Measurements from ENCODE around the gene ABCC11. TPM values are rescaled to one million over a fixed set of nuclear protein-coding genes. Genes with fewer than 3 reads are reported as not detected.
A peak's percentile ranks its signal among the peaks of the same experiment; 100 is the strongest.

The ABCC11 gene
- polyA plus RNA-seq, 2 of the 4 experiments (the other 2 are of a cell fraction): 0.19 to 0.21 TPM

DNA sequence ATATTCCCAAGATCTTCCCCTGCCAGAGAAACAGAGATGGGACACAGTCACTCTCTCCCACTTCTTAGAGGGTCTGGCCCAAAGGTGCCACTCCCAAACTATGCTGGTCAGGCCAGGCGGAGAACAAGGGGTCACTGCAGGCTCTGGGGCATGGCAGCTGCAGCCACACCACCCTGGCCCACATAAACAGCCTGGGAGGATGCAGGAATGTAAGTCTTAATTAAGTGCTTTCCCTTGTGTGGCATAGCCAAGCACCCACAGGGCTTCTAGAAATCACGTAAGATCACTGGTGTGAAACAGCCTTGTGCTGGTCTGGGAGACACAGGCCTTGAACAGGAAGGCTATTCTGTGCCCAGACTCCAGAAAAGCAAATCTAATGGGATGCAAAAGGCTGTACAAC lies 123.1 kb downstream of the ABCC11 start:
- ChIA-PET CTCF (interaction anchor here (0.9 to 2.6 kb wide), 7 partner anchors 9 to 982 kb away, joined by 3 to 9 read pairs (median 4); no protein-coding TSS in a partner anchor), POLR2A (interaction anchor here (0.5 kb wide), 1 partner anchor 34 kb away, joined by 3 read pairs; no protein-coding TSS in a partner anchor)
- DNase-seq (ENCODE audit: low read depth in 1 of 2, low spot score in 1 of 2) (no peak), ATAC-seq (no peak), FAIRE-seq (no peak)
- no peaks in the 10 kb centered on the region for H3K9me3 ChIP-seq
- 100% methylated on average over 2 of the region's 2 CpGs for WGBS (ENCODE audit: missing lambda C conversion rate)
- H3K4me2 ChIP-seq: peak overlapping the region; percentile 67; the same call in 2 of the 3 replicates
- peaks cover 63% of the 10 kb centered on the region for H3K4me1 ChIP-seq
- H3K27ac ChIP-seq: peak overlapping the region; percentile 89 to 90
- no peak for TF ChIP-seq ZSCAN20 (CRISPR knock-in tag; IDR thresholded peaks at IDR 0.05)
- TF ChIP-seq SREBF2 (IDR thresholded peaks at IDR 0.05): no peak
- TF ChIP-seq NFE2L2 (conservative IDR thresholded peaks at IDR 0.05; ENCODE audit: low read length): no peak
- TF ChIP-seq, protein P1, sequence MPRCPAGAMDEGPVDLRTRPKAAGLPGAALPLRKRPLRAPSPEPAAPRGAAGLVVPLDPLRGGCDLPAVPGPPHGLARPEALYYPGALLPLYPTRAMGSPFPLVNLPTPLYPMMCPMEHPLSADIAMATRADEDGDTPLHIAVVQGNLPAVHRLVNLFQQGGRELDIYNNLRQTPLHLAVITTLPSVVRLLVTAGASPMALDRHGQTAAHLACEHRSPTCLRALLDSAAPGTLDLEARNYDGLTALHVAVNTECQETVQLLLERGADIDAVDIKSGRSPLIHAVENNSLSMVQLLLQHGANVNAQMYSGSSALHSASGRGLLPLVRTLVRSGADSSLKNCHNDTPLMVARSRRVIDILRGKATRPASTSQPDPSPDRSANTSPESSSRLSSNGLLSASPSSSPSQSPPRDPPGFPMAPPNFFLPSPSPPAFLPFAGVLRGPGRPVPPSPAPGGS (IDR thresholded peaks at IDR 0.05): no peak
- no peak for TF ChIP-seq PBX3 (IDR thresholded peaks at IDR 0.05)
- no peak for TF ChIP-seq HOXA7 (CRISPR knock-in tag; IDR thresholded peaks at IDR 0.05)
- TF ChIP-seq CBX2 (IDR thresholded peaks at IDR 0.05; ENCODE audit: borderline replicate concordance, low read depth): no peak
- no peak for TF ChIP-seq GATA3 (IDR thresholded peaks at IDR 0.05; ENCODE audit: borderline replicate concordance)
- no peak for TF ChIP-seq TFCP2L1 (CRISPR knock-in tag; IDR thresholded peaks at IDR 0.05)
- no peak for TF ChIP-seq RAD21 (conservative IDR thresholded peaks at IDR 0.05 in 1 of 2, IDR thresholded peaks at IDR 0.05 in 1 of 2)
- no peak for TF ChIP-seq RARB (CRISPR knock-in tag; IDR thresholded peaks at IDR 0.05)
- TF ChIP-seq KDM5A (IDR thresholded peaks at IDR 0.05): no peak
- TF ChIP-seq E2F6 (IDR thresholded peaks at IDR 0.05; ENCODE audit: borderline replicate concordance, low read depth): no peak
- TF ChIP-seq, protein P2, sequence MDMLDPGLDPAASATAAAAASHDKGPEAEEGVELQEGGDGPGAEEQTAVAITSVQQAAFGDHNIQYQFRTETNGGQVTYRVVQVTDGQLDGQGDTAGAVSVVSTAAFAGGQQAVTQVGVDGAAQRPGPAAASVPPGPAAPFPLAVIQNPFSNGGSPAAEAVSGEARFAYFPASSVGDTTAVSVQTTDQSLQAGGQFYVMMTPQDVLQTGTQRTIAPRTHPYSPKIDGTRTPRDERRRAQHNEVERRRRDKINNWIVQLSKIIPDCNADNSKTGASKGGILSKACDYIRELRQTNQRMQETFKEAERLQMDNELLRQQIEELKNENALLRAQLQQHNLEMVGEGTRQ (IDR thresholded peaks at IDR 0.05): no peak
- no peak for TF ChIP-seq JUN (IDR thresholded peaks at IDR 0.05)
- TF ChIP-seq POLR2A (IDR thresholded peaks at IDR 0.05; ENCODE audit: low read length): no peak
- TF ChIP-seq NPAS2 (CRISPR knock-in tag; IDR thresholded peaks at IDR 0.05; ENCODE audit: borderline replicate concordance): no peak
- no peak for TF ChIP-seq RCOR1 (IDR thresholded peaks at IDR 0.05; ENCODE audit: low read depth, low read length)
- TF ChIP-seq MAFK (IDR thresholded peaks at IDR 0.05; ENCODE audit: partially characterized antibody): no peak
- H3K4me3 ChIP-seq: no peak overlapping the region

GRCh38 chr16:48123104-48123788 lies 124.1 kb downstream of the ABCC11 start:
- DNase-seq (ENCODE audit: low read depth in 1 of 2, low spot score in 1 of 2): peak; percentile 94 to 96
- peaks cover 53% of the 10 kb centered on the region for H3K4me1 ChIP-seq
- TF ChIP-seq, protein P1 (IDR thresholded peaks at IDR 0.05): peak; percentile 67; the same call in 1 of the 3 replicates
- TF ChIP-seq, protein P3, sequence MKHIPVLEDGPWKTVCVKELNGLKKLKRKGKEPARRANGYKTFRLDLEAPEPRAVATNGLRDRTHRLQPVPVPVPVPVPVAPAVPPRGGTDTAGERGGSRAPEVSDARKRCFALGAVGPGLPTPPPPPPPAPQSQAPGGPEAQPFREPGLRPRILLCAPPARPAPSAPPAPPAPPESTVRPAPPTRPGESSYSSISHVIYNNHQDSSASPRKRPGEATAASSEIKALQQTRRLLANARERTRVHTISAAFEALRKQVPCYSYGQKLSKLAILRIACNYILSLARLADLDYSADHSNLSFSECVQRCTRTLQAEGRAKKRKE (CRISPR knock-in tag; IDR thresholded peaks at IDR 0.05; ENCODE audit: low read depth): 0 out of 2 replicates have a peak, but pooled peaks have one; percentile 9
- TF ChIP-seq CTCF (IDR thresholded peaks at IDR 0.05) (no peak), JUNB (IDR thresholded peaks at IDR 0.05) (peak; percentile 99), EHF (CRISPR knock-in tag; IDR thresholded peaks at IDR 0.05) (peak; percentile 52; the same call in 1 of the 2 replicates), ESRRA (IDR thresholded peaks at IDR 0.05; ENCODE audit: borderline replicate concordance, low read length) (no peak), POLR2A (IDR thresholded peaks at IDR 0.05; ENCODE audit: low read length) (no peak), HOXB5 (CRISPR knock-in tag; IDR thresholded peaks at IDR 0.05) (peak; percentile 20; the same call in 1 of the 2 replicates), EP300 (IDR thresholded peaks at IDR 0.05) (peak; percentile 82 to 84; a peak in 3 of 5 replicates), JUN (IDR thresholded peaks at IDR 0.05) (peak; percentile 83 to 94), NFE2L2 (conservative IDR thresholded peaks at IDR 0.05; ENCODE audit: low read length) (peak; percentile 89), SMC3 (IDR thresholded peaks at IDR 0.05) (peak; percentile 31; the same call in 1 of the 3 replicates), CEBPB (IDR thresholded peaks at IDR 0.05) (peak in 1 of 2 experiments; percentile 66; a peak in 2 of 4 replicates), BHLHE40 (IDR thresholded peaks at IDR 0.05; ENCODE audit: low read depth, low read length) (no peak), MAFK (IDR thresholded peaks at IDR 0.05; ENCODE audit: partially characterized antibody) (peak; percentile 99), GATA3 (IDR thresholded peaks at IDR 0.05; ENCODE audit: borderline replicate concordance) (peak; percentile 92)

More at GRCh38 chr16:48123104-48123788, 124.1 kb downstream of the ABCC11 start:
- POLR2A ChIA-PET: interaction anchor here (0.9 to 1.5 kb wide), 4 partner anchors 11 to 980 kb away, joined by 3 to 6 read pairs (median 5); partner anchors contain the start of genes ITFG1, NETO2 and PHKB
- Histone ChIP-seq H3K4me3 (no peak overlapping the region), H3K4me2 (peak overlapping the region; percentile 67), H3K9me3 (no peaks in the 10 kb centered on the region), H3K27ac (peak overlapping the region; percentile 89 to 90)
- FAIRE-seq (peak; percentile 98), ATAC-seq (peak; percentile 82 to 85)
- WGBS (ENCODE audit: missing lambda C conversion rate): 1% methylated on average over 5 of the region's 5 CpGs
- CTCF ChIA-PET: interaction anchor here (0.7 to 2.6 kb wide), 10 partner anchors 9 to 981 kb away, joined by 3 to 9 read pairs (median 4); no protein-coding TSS in a partner anchor
